Posterior vena cava (tissue), 2 donors: ENCODE data around the gene IGFBP5. TPM values are rescaled to one million over a fixed set of nuclear protein-coding genes. Genes with fewer than 3 reads are reported as not detected.

Experiments used
- DNase-seq: peaks from one replicate; pipeline ENCODE4 v3.0.0-alpha.2; 2020; ENCODE audit warnings: low spot score
- intact Hi-C, 2 donors: fragments of 100-400 bp; cut with DNase I; formaldehyde crosslinking; loops; one replicate each; pipeline versions ENCODE4 v1.14.1 to v1.14.2; 2022 to 2023
- total RNA-seq, 2 donors: library from RNA; stranded (reverse); fragmentation: NEBNext Ultra II Directional; extraction: Animal tissue kit (Norgen Biotek cat#: 25700); gene quantifications; one replicate each; pipeline ENCODE4 v1.2.1, GENCODE V29; 2021
- donor health status: DM: yes; HTN: yes; CAD: no.
- donor health status: DM: yes; HTN: yes; CAD: no.

IGFBP5 gene
- total RNA-seq, 2 donors from 2014 or later = 466 to 1,458 TPM

DNA sequence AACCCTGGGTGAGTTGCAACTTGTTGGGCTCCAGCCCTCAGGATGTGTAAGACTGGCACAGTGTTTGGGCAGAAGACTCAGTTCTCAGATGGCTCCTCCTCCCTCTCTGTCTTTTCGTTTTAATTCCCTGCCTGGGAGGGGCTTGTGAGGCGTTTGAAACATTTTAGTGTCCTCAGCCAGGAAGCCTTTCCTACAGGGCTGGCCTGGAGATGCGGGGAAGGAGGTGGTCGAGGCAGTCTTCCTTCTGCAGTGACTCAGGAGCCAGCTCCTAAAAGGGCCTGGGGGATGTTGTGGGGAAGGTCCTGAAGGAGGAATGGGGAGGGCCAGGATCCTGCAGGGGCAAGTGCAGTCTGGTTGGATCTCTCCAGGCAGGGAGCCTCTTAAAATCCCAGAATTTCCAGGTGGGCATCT, 22.1 kb upstream of the IGFBP5 start:
- intact Hi-C loops = loop anchor here in 1 of 2 donors (5.0 kb wide), 1 partner anchor 55 kb away; no protein-coding TSS in a partner anchor
- DNase-seq = no peak

DNA sequence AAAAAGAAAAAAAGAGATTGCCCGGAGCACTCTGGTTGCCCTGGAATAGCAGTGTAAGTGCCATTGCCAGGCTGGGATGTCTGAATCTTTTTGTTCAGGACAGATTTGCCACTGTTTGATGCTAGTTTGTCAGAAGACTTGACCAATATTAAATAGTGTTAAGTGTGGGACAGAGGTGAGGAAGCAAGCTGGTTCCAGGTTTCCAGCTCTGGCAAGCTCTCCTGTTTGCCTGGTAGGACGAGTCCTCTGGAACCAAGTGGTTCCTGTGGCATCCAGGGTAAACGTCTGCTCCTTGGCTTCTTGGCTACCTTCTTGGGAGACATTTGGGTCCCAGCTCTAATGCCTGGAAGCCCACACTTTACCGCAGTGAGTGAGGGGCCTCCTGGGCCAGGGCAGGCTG, 20.8 kb upstream of the IGFBP5 start:
- no peak for DNase-seq
- intact Hi-C loops = loop anchor here in 1 of 2 donors (5.0 kb wide), 1 partner anchor 56 kb away; no protein-coding TSS in a partner anchor

DNA sequence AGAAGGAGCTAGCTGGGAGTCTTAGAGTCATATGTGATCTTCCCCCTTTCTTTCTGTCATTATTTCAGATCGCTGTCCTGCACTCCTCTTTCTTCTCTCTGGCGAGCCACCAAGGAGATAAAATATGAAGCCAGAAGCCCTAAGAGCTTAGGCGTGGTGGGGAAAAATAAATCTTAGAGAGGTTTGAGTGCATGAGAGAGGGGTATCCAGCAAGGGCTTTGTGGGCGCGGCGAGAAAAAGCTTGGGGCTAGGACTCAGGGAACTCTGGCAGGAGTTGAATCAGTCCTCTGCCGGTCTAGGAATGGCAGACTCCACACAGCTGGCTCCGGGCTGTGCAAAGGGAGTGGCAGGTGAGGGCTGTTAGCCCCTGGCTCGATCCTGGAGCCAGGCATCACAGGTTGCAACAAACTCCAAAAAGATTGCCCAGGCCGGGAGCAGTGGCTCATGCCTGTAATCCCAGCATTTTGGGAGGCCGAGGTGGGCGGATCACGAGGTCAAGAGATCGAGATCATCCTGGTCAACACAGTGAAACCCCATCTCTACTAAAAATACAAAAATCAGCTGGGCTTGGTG, 20.1 kb upstream of the IGFBP5 start:
- intact Hi-C loops = loop anchor here in 1 of 2 donors (5.0 kb wide), 1 partner anchor 57 kb away; no protein-coding TSS in a partner anchor

DNA sequence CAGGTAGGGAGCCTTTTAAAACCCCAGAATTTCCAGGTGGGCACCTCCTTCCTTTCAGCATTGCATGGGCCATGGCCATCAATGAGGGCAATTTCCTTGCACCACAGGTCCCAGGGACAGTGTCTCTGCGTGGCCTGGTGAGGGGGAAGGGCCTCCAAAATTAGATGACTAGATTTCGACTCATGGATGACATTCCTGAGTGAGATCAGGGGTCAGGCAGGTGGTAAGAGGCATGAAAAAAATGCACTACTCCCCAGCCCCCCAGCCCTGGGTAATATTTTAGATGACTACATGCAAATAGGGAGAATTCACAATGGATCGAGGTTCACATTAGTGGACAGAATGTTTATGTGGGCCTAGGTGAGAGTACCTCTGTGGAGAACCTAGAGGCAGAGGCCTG, 19.0 kb upstream of the IGFBP5 start:
- intact Hi-C loops = no loop called here
- DNase-seq = no peak

More for the DNA sequence above, 20.1 kb upstream of the IGFBP5 start:
- no peak for DNase-seq

GRCh38 chr2:216713691-216714336, 18.5 kb upstream of the IGFBP5 start:
- intact Hi-C loops = no loop called here
- DNase-seq = no peak

- intact Hi-C loops = no loop called here
- no peak for DNase-seq
These were observed 16.0 kb upstream of the IGFBP5 start for GRCh38 chr2:216711348-216711747.

DNA sequence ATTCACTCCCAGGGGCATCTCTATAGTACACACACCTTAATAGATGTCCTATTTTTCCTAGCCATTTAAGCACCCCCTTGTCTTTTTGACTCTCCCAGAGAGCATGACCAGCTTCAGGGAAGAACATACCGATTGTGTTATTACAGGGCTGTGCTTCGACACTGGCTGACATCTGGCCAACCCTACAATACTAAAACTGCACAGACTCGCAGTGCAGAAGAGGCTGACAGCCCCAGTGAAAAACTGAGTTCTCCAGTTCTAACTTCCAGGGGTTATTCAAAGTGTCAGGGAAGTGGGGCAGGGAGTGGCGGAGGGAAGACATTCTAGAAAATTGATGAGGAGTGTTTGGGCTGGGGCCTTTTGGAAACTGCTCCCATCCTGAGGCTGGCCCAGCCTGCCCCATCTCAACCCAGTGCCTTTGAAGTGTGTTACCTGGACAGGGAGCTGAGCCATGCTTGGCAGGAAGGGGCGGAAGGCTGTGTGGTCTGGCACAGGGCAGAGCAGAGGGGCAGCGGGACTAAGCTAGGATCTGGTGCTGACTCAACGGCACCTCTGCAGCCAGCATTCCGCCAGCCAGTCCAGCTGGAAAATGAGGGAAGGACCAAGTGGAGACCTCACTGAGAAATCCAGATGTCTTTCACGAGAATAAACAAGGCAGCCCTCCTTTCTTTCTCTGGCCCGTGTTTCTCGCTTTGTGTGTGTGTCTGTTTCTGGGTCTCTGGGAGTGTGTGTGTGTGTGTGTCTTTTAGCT, 15.4 kb upstream of the IGFBP5 start:
- DNase-seq = no peak

GRCh38 chr2:216702756-216703155, 7.4 kb upstream of the IGFBP5 start:
- intact Hi-C loops = loop anchor here in 1 of 2 donors (1.0 kb wide), 1 partner anchor 44 kb away; no protein-coding TSS in a partner anchor

More for the DNA sequence above, 15.4 kb upstream of the IGFBP5 start:
- intact Hi-C loops = no loop called here

GRCh38 chr2:216701544-216701943, 6.2 kb upstream of the IGFBP5 start:
- intact Hi-C loops = no loop called here
- no peak for DNase-seq

More at GRCh38 chr2:216702756-216703155, 7.4 kb upstream of the IGFBP5 start:
- DNase-seq = no peak

DNA sequence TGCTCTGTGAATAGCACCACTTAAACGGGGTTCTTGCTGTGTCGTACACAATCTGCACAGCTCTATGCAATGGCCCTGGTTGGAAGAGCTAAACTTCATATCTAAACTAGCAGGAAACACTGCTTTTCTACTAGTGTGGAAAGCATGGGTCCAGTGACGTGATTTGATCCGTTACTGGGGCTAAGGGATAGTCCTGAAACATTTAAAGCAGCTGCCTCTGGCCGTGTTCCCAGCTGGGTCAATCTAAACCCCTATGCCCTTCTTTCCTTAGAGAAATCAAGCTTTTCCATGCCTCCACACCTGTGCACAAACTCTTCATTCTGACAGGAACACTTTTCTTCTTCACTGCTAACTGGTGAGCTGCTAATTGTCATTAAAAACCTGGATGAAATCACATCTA, 5.4 kb upstream of the IGFBP5 start:
- intact Hi-C loops = no loop called here
- DNase-seq = no peak

DNA sequence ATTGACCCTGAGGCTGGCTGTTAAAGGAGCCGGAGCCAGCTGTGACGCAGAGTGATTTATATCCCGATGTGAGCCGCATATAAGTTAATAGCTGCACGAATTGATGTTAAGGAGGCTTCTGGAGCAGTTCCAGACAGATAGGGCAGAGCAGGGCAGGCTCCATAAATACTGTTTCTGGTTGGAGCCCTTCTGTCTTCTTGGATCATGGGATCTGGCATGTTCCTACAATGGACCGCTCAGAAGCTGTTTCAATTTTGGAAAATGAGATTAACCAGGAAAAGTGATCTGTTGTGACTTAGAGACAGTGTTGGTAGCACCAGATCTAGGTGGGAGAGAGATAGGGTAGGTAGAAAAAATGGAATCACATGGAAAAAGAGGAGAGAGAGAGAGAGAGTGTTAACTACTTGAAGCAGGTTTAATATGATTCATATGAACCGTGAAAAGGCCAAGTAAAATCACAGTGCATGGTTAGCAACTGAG, 4.8 kb upstream of the IGFBP5 start:
- DNase-seq = no peak

GRCh38 chr2:216698895-216699294, 3.5 kb upstream of the IGFBP5 start:
- intact Hi-C loops = loop anchor here (5.0 to 10.0 kb wide), 9 partner anchors 296 to 1056 kb away; no protein-coding TSS in a partner anchor
- DNase-seq = no peak

More for the DNA sequence above, 4.8 kb upstream of the IGFBP5 start:
- intact Hi-C loops = no loop called here

DNA sequence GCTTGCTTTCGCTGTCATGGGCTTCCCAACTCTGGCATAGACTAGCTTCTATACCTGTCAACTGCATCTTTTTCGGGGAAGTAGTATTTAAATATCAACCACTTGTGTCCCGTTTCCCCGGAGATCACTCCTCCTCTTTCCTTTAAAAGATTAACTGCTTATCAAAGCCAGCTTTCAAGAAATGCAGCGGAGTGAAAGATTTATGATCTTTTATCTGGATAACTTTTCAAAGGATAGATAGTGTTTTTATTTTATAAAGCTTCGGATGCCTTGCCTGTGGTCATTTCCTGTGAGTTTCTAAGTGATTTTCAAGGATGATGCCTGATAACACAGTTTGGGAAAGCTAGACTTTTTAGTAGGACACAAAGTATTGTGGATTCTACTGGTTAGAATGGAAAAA, 2.9 kb upstream of the IGFBP5 start:
- intact Hi-C loops = loop anchor here (5.0 to 10.0 kb wide), 9 partner anchors 297 to 1057 kb away; no protein-coding TSS in a partner anchor
- no peak for DNase-seq

- no peak for DNase-seq
- intact Hi-C loops = loop anchor here (5.0 to 10.0 kb wide), 9 partner anchors 298 to 1058 kb away; no protein-coding TSS in a partner anchor
These were observed 1.6 kb upstream of the IGFBP5 start for GRCh38 chr2:216696751-216697560.

DNA sequence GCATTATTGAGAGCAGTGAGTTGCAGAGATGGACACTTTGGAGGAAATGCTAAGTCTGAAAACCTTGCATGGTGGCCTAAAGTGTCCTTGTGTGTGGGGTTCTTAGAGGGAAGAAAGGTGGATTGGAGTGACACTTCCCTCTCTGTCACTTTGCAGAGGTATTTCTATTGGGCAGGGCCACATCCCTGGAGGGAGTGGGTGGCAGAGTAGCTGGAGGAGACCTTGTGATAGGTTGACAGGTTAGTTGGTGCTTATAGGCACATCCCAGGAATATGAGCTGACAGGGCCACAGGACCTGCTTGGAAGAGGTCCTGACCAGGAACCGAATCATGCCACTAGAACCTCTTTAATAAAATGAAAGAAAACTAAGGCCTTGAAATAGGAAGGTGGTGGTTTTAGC, 972 bp upstream of the IGFBP5 start:
- DNase-seq = no peak
- intact Hi-C loops = loop anchor here (5.0 to 10.0 kb wide), 9 partner anchors 298 to 1058 kb away; no protein-coding TSS in a partner anchor

DNA sequence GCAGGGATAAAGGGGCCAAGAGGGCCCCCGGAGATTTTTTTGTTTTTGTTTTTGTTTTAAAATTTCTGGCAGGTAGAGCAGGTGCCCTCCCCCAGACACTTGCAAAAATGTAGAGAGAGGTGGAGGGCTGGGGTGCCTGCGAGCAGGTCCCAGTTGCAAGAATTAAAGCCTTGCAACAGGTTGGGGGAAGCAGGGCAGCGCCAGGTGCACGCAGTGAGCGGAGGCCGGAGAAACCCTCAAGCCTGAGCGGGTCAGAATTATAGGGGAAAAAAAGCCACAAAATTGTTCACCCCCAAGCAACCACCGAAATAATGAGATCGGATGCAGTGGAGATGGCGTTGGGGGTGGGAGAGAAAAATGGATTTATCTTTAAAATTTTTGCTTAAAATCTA, 527 bp downstream of the IGFBP5 start:
- intact Hi-C loops = loop anchor here (5.0 to 10.0 kb wide), 9 partner anchors 300 to 1060 kb away; no protein-coding TSS in a partner anchor
- DNase-seq = no peak

DNA sequence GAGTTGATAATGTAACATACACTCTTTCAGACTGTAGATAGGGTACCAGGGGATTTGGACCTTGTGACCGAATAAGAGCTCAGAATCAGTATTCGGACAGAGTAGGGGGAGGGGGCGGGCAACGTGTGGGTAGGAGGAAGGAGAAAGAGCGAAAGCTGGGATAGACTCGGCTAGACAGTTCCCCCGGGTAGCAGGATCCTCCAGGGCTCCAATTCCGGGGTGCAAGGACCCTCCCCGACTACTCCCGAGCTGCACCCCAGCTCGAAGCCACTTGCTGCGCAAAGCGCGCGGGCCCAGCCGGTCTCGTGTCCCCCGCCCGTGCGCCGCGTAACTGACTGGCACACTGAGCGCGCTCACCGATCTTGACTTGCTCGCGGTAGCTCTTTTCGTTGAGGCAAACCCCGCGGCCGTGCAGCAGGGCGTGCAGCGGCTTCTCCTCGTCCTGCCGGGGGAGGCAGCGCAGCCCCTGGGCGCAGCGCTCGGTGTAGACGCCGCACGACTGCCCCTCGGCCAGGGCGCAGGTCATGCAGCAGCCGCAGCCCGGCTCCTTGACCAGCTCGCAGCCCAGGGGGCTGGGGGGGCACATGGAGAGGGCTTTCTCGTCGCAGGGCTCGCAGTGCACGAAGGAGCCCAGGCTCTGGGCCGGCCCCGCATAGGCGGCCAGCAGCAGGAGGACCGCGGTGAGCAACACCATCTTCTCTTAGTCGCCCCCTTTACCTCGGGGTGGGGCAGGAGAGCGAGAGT, 1.1 kb downstream of the IGFBP5 start:
- peak; percentile 87 for DNase-seq
- intact Hi-C loops = loop anchor here (10.0 kb wide), 7 partner anchors 301 to 1061 kb away; no protein-coding TSS in a partner anchor
